Fibroblast of pulmonary artery (primary cell): ENCODE data around the gene FZD4.
"Not testable (repeated sequence)": the region's sequence is repeated elsewhere in the genome, so short reads cannot be mapped to it uniquely, and the experiment has no call there.

ENCODE experiments used
- DNase-seq: peaks from one replicate; pipeline ENCODE4 v3.0.0-alpha.2; 2010; ENCODE audit warnings: low read depth
- H3K4me3 ChIP-seq: replicated peaks from 2 replicates; pipeline ENCODE4 v1.5.1; 2011; ENCODE audit warnings: low read depth, mild to moderate bottlenecking, control low read depth, low read length, moderate library complexity
- TF ChIP-seq, protein P1 (sequence below): IDR thresholded peaks from 2 replicates; pipeline ENCODE4 v1.5.1; 2011; ENCODE audit warnings: mild to moderate bottlenecking, control low read depth, low read length, inconsistent platforms; ENCODE audit errors: missing control alignments

The FZD4 gene

DNA sequence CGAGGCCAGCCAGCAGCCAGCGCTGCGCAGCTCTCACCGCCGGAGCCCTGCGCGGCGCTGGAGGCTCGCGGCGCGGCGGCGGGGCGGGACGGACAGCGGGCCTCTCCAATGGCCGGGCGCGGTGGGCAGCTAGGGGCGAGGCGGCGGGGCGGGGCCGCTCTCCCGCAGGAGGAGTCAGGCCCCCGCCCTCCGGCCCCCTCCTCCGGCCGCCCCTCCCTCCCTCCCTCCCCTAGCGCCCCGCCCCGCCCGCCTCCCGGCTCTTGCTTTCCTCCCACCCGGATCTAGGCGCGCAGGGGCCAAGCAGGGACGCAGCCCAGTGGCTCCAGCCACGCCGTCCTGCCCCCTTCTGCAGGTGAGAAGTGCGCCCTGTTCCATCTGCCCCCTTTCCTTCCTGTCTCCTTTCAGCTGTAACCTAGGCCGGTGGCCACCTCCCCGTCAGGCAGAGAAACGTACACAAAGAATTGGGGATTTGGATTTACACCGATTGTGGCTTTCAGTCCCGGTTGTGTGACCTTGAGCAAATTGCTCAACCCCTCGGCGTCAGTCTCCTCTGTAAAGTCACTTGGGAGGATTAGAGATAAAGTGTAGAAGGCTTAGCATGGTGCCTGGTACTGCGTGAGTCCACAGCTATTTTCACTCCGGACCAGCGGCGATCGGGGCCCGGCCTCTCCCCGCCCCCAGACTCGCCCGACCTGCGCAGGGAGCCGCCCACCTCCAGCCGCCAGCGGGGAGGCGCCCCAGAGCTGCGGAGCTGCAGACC is at the start of gene FZD4:
Gene FZD4 (minus strand): TSS at position 35 of the 760 bp plus-strand sequence. CDS start 310 bp downstream, outside the sequence.
- peak; percentile 90 for DNase-seq
- TF ChIP-seq, protein P1, sequence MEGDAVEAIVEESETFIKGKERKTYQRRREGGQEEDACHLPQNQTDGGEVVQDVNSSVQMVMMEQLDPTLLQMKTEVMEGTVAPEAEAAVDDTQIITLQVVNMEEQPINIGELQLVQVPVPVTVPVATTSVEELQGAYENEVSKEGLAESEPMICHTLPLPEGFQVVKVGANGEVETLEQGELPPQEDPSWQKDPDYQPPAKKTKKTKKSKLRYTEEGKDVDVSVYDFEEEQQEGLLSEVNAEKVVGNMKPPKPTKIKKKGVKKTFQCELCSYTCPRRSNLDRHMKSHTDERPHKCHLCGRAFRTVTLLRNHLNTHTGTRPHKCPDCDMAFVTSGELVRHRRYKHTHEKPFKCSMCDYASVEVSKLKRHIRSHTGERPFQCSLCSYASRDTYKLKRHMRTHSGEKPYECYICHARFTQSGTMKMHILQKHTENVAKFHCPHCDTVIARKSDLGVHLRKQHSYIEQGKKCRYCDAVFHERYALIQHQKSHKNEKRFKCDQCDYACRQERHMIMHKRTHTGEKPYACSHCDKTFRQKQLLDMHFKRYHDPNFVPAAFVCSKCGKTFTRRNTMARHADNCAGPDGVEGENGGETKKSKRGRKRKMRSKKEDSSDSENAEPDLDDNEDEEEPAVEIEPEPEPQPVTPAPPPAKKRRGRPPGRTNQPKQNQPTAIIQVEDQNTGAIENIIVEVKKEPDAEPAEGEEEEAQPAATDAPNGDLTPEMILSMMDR = no peak
- H3K4me3 ChIP-seq = peak within 1 kb of the TSS; percentile 81

DNA sequence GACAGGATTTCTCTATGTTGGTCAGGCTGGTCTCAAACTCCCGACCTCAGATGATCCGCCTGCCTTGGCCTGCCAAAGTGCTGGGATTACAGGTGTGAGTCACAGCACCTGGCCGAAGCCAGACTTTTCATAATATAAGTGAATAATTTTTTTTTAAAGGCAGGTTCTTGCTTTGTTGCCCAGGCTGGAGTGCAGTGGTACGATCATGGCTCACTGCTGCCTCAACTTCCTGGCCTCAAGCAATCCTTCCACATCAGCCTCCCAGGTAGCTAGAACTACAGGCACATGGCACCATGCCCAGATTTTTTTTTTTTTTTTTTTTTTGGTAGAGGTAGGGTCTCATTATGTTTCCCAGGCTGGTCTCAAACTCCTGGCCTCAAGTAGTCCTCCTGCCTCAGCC is 49.1 kb upstream of the FZD4 start:
- not testable (repeated sequence) for DNase-seq, H3K4me3 ChIP-seq

DNA sequence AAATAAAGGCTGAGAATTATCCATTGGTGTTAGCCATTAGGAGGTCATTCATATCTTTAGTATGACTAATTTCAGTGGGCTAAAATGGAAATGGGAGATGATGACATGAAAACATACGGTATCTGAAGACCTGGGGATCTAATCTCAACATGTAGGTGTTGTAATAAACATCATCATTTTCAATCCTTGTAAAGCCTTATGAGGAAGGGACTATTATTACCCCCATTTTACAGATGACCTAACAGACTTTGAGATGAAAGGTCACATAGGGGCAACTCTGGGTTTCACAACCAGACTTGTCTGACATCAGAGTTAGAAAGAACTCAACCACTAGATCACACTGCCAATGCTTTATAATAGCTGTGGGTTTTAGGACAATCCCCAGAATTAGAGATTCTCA is 47.7 kb upstream of the FZD4 start:
- H3K4me3 ChIP-seq = no peak overlapping the region
- DNase-seq = no peak
- TF ChIP-seq, protein P1 = no peak

GRCh38 chr11:86999859-87000753 is 44.9 kb upstream of the FZD4 start:
- DNase-seq = peak; percentile 23
- TF ChIP-seq, protein P1 = no peak
- H3K4me3 ChIP-seq = no peak overlapping the region

DNA sequence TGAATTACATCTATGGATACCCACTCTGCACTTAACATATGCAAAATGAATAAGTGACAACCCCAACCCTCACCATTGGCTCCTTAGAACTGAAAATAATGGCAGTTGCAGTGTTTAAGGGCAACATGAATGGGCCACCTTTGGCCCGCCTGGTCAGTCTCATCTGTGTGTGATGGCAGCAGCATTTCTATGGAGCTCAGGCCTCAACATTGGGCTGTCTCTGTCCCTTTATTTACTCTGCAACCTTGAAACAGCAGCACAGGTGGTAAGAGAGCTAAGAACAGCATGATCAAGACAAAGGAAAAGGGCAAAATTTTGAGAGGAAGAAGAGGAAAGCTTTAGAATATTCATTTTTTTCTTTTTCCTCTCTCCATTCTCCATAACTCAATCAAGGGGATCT is 44.2 kb upstream of the FZD4 start:
- DNase-seq = no peak
- no peak overlapping the region for H3K4me3 ChIP-seq
- TF ChIP-seq, protein P1 = no peak

GRCh38 chr11:86996953-86997570 is 41.9 kb upstream of the FZD4 start:
- no peak overlapping the region for H3K4me3 ChIP-seq
- no peak for DNase-seq
- TF ChIP-seq, protein P1 = no peak

DNA sequence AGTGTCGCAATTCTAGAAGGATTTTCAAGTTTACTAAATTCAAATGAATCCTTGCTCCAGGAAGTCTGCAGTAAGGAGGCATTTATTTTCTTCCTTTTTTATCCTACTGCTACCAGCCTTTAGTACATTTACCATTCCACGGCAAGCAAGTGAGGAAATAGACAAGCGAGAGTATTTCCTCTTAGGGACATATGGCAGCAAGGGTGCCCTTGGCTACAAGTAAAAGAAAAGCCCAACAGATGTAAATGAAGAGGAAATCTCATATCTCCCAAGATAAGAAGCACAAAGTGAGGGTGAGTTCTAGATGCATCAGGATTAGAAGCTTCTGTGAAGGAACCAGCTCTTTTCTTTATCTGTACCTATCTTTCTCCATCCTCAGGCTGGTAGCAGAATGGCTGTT is 37.8 kb upstream of the FZD4 start:
- H3K4me3 ChIP-seq = no peak overlapping the region
- TF ChIP-seq, protein P1 = no peak

DNA sequence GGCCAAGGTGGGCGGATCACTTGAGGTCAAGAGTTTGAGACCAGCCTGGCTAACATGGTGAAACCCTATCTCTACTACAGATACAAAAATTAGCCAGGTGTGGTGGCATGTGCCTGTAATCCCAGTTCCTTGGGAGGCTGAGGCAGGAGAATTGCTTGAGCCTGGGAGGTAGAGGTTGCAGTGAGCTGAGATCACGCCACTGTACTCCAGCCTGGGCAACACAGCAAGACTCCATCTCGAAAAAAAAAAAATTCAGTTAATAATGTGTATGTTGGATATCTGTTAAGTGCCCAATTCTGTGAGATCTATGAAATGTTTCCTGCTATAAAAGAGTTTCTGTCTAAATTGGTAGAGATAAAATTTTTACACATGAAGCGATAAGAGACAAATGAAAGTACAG is 37.1 kb upstream of the FZD4 start:
- not testable (repeated sequence) for DNase-seq, H3K4me3 ChIP-seq

More for the DNA sequence above, 37.8 kb upstream of the FZD4 start:
- no peak for DNase-seq
